Measurements from ENCODE around the gene SEPTIN2. TPM values are rescaled to one million over a fixed set of nuclear protein-coding genes. Genes with fewer than 3 reads are reported as not detected.
"Not testable (repeated sequence)": the region's sequence is repeated elsewhere in the genome, so short reads cannot be mapped to it uniquely, and the experiment has no call there.

The SEPTIN2 gene
- total and polyA plus RNA-seq, 8 donors: 106 to 245 (median 187) TPM

DNA sequence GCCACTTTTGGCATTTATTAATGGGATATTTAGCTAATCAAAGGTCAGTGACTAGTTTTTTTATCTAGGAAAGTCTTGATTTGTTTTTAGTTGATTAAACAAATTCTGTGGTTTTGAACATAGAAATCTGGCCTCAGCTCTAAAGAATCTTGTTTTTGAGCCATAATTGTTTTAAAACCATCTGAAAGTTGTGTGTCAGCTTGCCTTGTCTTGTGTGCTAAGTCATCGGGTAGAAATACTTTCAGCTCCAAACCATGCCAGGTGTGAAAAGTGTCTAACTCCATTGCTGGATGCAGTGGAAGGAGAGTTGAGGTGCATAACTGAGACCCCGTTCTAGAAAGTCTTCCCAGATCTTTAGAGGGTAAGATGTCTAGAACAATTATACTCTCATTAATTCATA lies 63.1 kb downstream of the SEPTIN2 start:
- intact Hi-C loops (cut with DNase I): no loop called here
- Histone ChIP-seq H3K36me3 (no peaks in the 10 kb centered on the region), H3K27me3 (no peaks in the 10 kb centered on the region), H3K9me3 (no peaks in the 10 kb centered on the region), H3K4me3 (no peak overlapping the region), H3K4me1 (peaks cover 6 to 19% (median 17%) of the 10 kb centered on the region in 3 donors), H3K27ac (peak overlapping the region in 2 of 4 donors; percentile 10 to 21)
- FAIRE-seq: no peak
- ATAC-seq: no peak
- TF ChIP-seq, protein P1, sequence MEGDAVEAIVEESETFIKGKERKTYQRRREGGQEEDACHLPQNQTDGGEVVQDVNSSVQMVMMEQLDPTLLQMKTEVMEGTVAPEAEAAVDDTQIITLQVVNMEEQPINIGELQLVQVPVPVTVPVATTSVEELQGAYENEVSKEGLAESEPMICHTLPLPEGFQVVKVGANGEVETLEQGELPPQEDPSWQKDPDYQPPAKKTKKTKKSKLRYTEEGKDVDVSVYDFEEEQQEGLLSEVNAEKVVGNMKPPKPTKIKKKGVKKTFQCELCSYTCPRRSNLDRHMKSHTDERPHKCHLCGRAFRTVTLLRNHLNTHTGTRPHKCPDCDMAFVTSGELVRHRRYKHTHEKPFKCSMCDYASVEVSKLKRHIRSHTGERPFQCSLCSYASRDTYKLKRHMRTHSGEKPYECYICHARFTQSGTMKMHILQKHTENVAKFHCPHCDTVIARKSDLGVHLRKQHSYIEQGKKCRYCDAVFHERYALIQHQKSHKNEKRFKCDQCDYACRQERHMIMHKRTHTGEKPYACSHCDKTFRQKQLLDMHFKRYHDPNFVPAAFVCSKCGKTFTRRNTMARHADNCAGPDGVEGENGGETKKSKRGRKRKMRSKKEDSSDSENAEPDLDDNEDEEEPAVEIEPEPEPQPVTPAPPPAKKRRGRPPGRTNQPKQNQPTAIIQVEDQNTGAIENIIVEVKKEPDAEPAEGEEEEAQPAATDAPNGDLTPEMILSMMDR (IDR thresholded peaks at IDR 0.05): no peak
- WGBS, 2 donors: 50 to 58% methylated on average over 2 of the region's 2 CpGs
- DNase-seq: no peak

DNA sequence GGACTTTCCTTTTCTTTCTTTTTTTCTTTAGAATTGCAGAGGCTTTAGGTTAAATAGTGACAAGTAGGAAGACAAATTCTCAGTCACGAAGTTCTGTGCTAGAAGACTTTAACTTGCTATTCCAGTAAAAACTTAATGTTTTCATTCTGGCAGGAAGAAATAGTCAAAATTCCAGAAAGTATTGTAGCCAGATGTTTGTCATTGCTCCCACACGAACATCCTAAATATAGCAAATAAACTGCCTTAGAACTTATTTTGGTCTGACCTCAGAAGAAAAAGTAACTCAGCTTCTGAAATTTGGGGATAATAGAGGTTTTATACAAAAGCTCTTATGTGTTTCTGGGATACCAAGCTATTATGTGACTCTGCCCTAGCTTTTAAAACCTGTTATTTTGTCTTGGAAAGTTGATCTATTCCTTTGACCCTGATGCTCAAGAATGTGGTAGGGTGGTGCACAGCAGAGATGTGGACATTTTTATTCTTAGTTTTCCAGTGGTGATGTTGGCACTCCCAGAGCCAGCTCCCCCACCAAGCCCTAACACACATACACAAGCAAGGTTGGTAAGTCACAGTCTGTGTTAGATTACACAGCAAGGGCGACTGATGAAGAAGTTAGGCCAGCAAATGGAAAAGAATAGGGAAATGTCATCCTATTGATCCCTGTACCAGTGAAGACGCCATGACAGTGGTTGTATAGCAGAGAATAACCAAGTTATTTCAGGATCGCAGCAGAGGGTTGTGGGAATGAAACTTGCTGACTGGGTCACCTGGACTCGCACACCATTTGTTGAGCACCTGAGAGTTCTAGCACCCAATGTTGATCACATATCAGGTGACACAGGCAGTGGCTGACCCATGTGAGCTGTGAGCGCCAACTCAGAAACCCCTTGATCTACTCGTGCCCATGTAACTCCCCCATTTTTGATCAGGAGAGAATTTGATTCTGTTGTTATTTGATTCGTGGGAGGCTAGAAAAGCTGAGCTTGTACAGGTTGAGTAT lies 64.1 kb downstream of the SEPTIN2 start:
- no peak for DNase-seq
- TF ChIP-seq, protein P1 (IDR thresholded peaks at IDR 0.05): no peak
- no peak overlapping the region for H3K4me3 ChIP-seq
- FAIRE-seq: no peak
- H3K36me3 ChIP-seq: no peaks in the 10 kb centered on the region
- intact Hi-C loops (cut with DNase I): no loop called here
- peak overlapping the region in 1 of 4 donors; percentile 21 for H3K27ac ChIP-seq
- no peaks in the 10 kb centered on the region for H3K27me3 ChIP-seq
- H3K4me1 ChIP-seq: peaks cover 0 to 15% (median 13%) of the 10 kb centered on the region in 3 donors
- no peak for ATAC-seq
- H3K9me3 ChIP-seq: no peaks in the 10 kb centered on the region
- WGBS, 2 donors: 80 to 85% methylated on average over 9 of the region's 9 CpGs

DNA sequence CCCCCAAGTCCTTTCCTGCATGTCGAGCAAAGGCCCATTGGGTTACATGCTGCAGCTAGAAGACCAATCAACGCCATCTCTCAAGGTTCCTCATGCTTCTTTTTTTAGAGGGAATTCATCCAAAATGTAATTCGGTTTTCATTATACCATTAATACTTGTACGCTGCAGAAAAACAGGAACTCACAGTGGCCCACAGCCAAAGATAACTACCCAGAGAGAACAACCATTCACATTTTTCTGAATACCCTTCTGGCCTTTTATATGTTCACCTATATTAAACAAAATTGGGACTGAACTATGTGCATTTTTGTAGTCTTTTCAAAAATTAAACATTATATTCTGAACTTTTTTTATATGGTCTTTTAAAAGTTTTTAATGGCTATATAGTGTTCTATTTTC lies 66.1 kb downstream of the SEPTIN2 start:
- ATAC-seq (no peak), FAIRE-seq (no peak), DNase-seq (no peak)
- Histone ChIP-seq H3K27ac (no peak overlapping the region), H3K4me3 (no peak overlapping the region), H3K36me3 (no peaks in the 10 kb centered on the region), H3K27me3 (no peaks in the 10 kb centered on the region), H3K4me1 (peaks cover 0 to 6% (median 6%) of the 10 kb centered on the region in 3 donors), H3K9me3 (no peaks in the 10 kb centered on the region)
- intact Hi-C loops (cut with DNase I): no loop called here
- 43 to 59% methylated on average over 4 of the region's 4 CpGs for WGBS, 2 donors
- TF ChIP-seq, protein P1 (IDR thresholded peaks at IDR 0.05): no peak

DNA sequence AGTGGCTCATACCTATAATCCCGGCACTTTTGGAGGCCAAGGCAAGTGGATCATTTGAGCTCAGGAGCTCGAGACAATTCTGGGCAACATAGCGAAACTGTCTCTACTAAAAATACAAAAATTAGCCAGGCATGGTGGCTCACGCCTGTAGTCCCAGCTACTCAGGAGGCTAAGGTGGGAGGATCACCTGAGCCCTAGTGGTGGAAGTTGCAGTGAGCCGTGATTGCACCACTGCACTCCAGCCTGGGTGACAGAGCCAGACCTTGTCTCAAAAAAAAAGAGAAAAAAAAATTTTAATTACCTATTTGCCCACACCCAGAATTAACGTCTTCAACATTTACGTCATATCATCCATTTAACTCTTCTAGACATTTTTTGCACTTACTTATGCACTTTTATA lies 69.7 kb downstream of the SEPTIN2 start:
- intact Hi-C loops (cut with DNase I); DNase-seq; H3K27ac ChIP-seq; H3K27me3 ChIP-seq; ATAC-seq; H3K4me1 ChIP-seq; H3K9me3 ChIP-seq; FAIRE-seq; H3K4me3 ChIP-seq; H3K36me3 ChIP-seq: not testable (repeated sequence)
- WGBS, 2 donors: 94 to 95% methylated on average over 7 of the region's 7 CpGs

DNA sequence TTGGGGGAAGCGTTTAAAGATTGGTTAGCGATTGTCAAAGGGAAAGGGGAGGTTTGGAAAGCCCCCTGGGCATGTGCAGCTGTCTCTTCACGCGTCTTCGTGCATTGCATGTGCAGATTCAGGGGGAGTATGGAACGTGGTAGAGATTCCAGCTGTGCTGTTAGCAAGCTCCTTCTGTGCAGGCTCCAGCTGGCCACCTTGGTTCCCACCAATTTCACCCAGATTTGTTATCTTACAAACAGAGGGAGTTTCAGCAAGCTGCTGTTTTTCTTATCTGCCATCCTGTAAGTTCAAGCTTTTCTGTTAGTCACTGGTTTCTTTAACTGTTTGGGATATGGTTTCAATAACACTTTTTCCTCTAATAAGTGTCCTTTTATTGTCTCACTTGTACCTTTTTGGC lies 70.8 kb downstream of the SEPTIN2 start:
- peaks cover 0 to 6% (median 0%) of the 10 kb centered on the region in 3 donors for H3K4me1 ChIP-seq
- H3K27me3 ChIP-seq: no peaks in the 10 kb centered on the region
- intact Hi-C loops (cut with DNase I): no loop called here
- no peaks in the 10 kb centered on the region for H3K9me3 ChIP-seq
- TF ChIP-seq, protein P1 (IDR thresholded peaks at IDR 0.05): no peak
- H3K36me3 ChIP-seq: no peaks in the 10 kb centered on the region
- WGBS, 2 donors: 72 to 78% methylated on average over 6 of the region's 6 CpGs
- H3K27ac ChIP-seq: no peak overlapping the region
- no peak for ATAC-seq
- no peak for DNase-seq
- no peak overlapping the region for H3K4me3 ChIP-seq
- no peak for FAIRE-seq
